Gastrocnemius medialis (tissue), 4 donors: ENCODE data around the gene CCDC187. TPM values are rescaled to one million over a fixed set of nuclear protein-coding genes. Genes with fewer than 3 reads are reported as not detected.

Experiments used
- ATAC-seq, 2 donors: fragments of 150-250 bp; one replicate each; pipeline ENCODE4 v1.9.1; 2016
- DNase-seq, 2 donors: peaks; one replicate each; pipeline ENCODE4 v3.0.0-alpha.2; 2019
- H3K27ac ChIP-seq, 4 donors: fragments of 200-600 bp; sonication (generic); 1 replicate in 1 of 4; 2 replicates in 3 of 4; pipeline ENCODE4 v1.5.1; 2016 to 2018; ENCODE audit warnings: mild to moderate bottlenecking in 2 of 4, moderate library complexity in 1 of 4
- H3K27me3 ChIP-seq, 3 donors: fragments of 200-600 bp; sonication (generic) in 2 of 3; 1 replicate in 1 of 3; 2 replicates in 2 of 3; pipeline versions ENCODE4 v1.5.1 to v1.6.0; 2016 to 2019; ENCODE audit warnings: mild to moderate bottlenecking in 1 of 3, moderate library complexity in 1 of 3
- H3K36me3 ChIP-seq, 2 donors: fragments of 200-600 bp; sonication (generic) in 1 of 2; one replicate each; pipeline ENCODE4 v1.5.1; 2017 to 2018
- H3K4me1 ChIP-seq, 2 donors: fragments of 200-600 bp; sonication (generic) in 1 of 2; one replicate each; pipeline ENCODE4 v1.5.1; 2016 to 2017; ENCODE audit warnings: mild to moderate bottlenecking in 2 of 2
- H3K4me3 ChIP-seq, 4 donors: fragments of 200-600 bp; sonication (generic) in 3 of 4; 1 replicate in 1 of 4; 2 replicates in 3 of 4; pipeline ENCODE4 v1.5.1; 2016 to 2019; ENCODE audit warnings: mild to moderate bottlenecking in 2 of 4
- H3K9me3 ChIP-seq, 3 donors: fragments of 200-600 bp; sonication (generic) in 2 of 3; 1 replicate in 1 of 3; 2 replicates in 2 of 3; pipeline ENCODE4 v1.5.1; 2016 to 2019
- CTCF ChIP-seq, 5 experiments: fragments of 450-650 bp in 3 of 5; fragments of 200-600 bp in 2 of 5; sonication (generic) in 2 of 5; IDR thresholded peaks in 4 of 5; conservative IDR thresholded peaks in 1 of 5; 1 replicate in 4 of 5; 2 replicates in 1 of 5; pipeline ENCODE4 v1.5.1; 2016 to 2019; ENCODE audit warnings: antibody characterized with exemption in 5 of 5, mild to moderate bottlenecking in 3 of 5, moderate library complexity in 3 of 5
- POLR2A ChIP-seq, 2 donors: fragments of 450-650 bp; IDR thresholded peaks; one replicate each; pipeline ENCODE4 v1.6.1; 2017; ENCODE audit warnings: antibody characterized with exemption in 2 of 2, mild to moderate bottlenecking in 2 of 2, moderate library complexity in 2 of 2
- in situ Hi-C, 4 donors: fragments of 200-750 bp; cut with MboI; loops; one replicate each; pipeline versions ENCODE4 v1.15.0 to v1.8.0; 2017; ENCODE audit warnings: low sequenced_read_pairs in 4 of 4
- intact Hi-C: fragments of 100-400 bp; cut with DNase I; formaldehyde crosslinking; loops from one replicate; pipeline ENCODE4 v1.15.1; 2023; ENCODE audit warnings: low total_unique reads
- total RNA-seq, 4 donors: library from RNA; depleted of rRNA; stranded (reverse); fragments of >200 nt; gene quantifications; one replicate each; pipeline versions ENCODE4 v1.1.0 to v1.2.3, GENCODE V29; 2016

Gene CCDC187
- total RNA-seq, 4 donors from 2014 or later, result not detected

- H3K27ac ChIP-seq, result no peak overlapping the region
- intact Hi-C loops, result no loop called here
- no peaks in the 10 kb centered on the region for H3K4me1 ChIP-seq
- no peak for TF ChIP-seq POLR2A (IDR thresholded peaks at IDR 0.05)
- TF ChIP-seq CTCF (IDR thresholded peaks at IDR 0.05 in 4 of 5, conservative IDR thresholded peaks at IDR 0.05 in 1 of 5), result no peak
- H3K36me3 ChIP-seq, result no peaks in the 10 kb centered on the region
- DNase-seq (no peak), ATAC-seq (no peak)
- no peaks in the 10 kb centered on the region for H3K9me3 ChIP-seq
- H3K27me3 ChIP-seq, result peaks cover 46 to 53% (median 52%) of the 10 kb centered on the region in 3 donors
- in situ Hi-C loops, result no loop called here
- H3K4me3 ChIP-seq, result no peak overlapping the region
Observed at GRCh38 chr9:136307215-136307750, 3.4 kb upstream of the CCDC187 start.

- Histone ChIP-seq H3K4me1 (no peaks in the 10 kb centered on the region), H3K36me3 (no peaks in the 10 kb centered on the region), H3K27me3 (peaks cover 43 to 45% (median 44%) of the 10 kb centered on the region in 3 donors), H3K9me3 (no peaks in the 10 kb centered on the region), H3K4me3 (no peak overlapping the region), H3K27ac (no peak overlapping the region)
- intact Hi-C loops (no loop called here), in situ Hi-C loops (no loop called here)
- ATAC-seq (no peak), DNase-seq (no peak)
- TF ChIP-seq POLR2A (IDR thresholded peaks at IDR 0.05) (no peak), CTCF (IDR thresholded peaks at IDR 0.05 in 4 of 5, conservative IDR thresholded peaks at IDR 0.05 in 1 of 5) (no peak)
Observed at GRCh38 chr9:136306211-136307208, 2.6 kb upstream of the CCDC187 start.

- no peak for TF ChIP-seq POLR2A (IDR thresholded peaks at IDR 0.05)
- no peak for TF ChIP-seq CTCF (IDR thresholded peaks at IDR 0.05 in 4 of 5, conservative IDR thresholded peaks at IDR 0.05 in 1 of 5)
- Histone ChIP-seq H3K9me3 (no peaks in the 10 kb centered on the region), H3K27ac (no peak overlapping the region), H3K36me3 (no peaks in the 10 kb centered on the region), H3K27me3 (peaks cover 36 to 40% (median 37%) of the 10 kb centered on the region in 3 donors), H3K4me3 (no peak overlapping the region), H3K4me1 (no peaks in the 10 kb centered on the region)
- intact Hi-C loops, result no loop called here
- no peak for DNase-seq
- in situ Hi-C loops, result no loop called here
- no peak for ATAC-seq
Observed at GRCh38 chr9:136305804-136306203, 1.9 kb upstream of the CCDC187 start.

GRCh38 chr9:136304981-136305380 lies 1.1 kb upstream of the CCDC187 start:
- Histone ChIP-seq H3K27me3 (peaks cover 28 to 32% (median 29%) of the 10 kb centered on the region in 3 donors), H3K4me3 (no peak overlapping the region), H3K36me3 (no peaks in the 10 kb centered on the region), H3K4me1 (no peaks in the 10 kb centered on the region), H3K9me3 (no peaks in the 10 kb centered on the region), H3K27ac (no peak overlapping the region)
- intact Hi-C loops, result no loop called here
- ATAC-seq (no peak), DNase-seq (no peak)
- in situ Hi-C loops, result no loop called here
- TF ChIP-seq CTCF (IDR thresholded peaks at IDR 0.05 in 4 of 5, conservative IDR thresholded peaks at IDR 0.05 in 1 of 5), result no peak
- TF ChIP-seq POLR2A (IDR thresholded peaks at IDR 0.05), result no peak
